ENCODE results near the gene MYO1E. TPM values are rescaled to one million over a fixed set of nuclear protein-coding genes. Genes with fewer than 3 reads are reported as not detected.
A peak's percentile ranks its signal among the peaks of the same experiment; 100 is the strongest.

Gene MYO1E
- total and polyA plus RNA-seq, 2 of the 4 experiments (the other 2 are of a cell fraction) = 13.4 to 37.3 TPM

DNA sequence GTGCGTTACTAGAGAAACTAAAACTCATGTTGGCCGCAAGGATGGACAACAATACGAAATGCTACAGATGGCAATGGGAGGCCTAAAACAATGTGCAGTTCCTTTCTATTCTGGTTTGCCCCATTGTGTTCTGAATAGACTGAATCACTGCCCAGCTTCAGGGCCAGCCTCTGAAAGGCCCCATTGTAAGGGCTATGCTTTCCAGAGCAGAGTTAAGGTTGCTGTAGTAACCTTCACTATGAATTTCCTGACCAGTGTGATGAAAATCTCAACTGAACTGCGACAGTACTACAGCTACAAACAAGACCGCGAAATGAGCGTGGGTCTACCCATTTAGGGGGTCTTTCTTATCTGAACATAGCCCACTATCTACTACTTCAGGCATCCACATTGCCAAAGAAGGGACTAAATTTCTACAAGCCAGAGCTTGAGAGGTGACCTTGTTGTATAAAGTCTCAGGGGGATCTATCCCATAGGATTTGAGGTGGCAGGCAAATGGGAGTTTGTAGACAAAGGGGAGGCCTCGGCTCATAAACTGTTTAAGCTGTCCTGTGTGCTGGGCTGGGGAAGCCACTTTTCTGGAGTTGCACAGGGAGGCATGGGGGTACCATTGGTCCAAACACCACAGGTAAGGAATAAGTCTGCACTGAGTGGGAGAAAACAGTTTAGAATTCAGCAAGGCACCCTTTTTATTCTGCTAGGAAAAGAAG is 80.1 kb downstream of the MYO1E start:
- H3K23ac ChIP-seq (ENCODE audit: low read depth, low read length) = no peak overlapping the region
- no peak overlapping the region for H3K27ac ChIP-seq (ENCODE audit: insufficient read depth, low read length)
- H2AFZ ChIP-seq (replicated peaks; ENCODE audit: low read length, poor library complexity) = no peak overlapping the region
- H4K91ac ChIP-seq (ENCODE audit: insufficient read depth, low read depth, low read length) = no peak overlapping the region
- ATAC-seq (ENCODE audit: low read depth) = no peak
- H3K56ac ChIP-seq (ENCODE audit: extremely low read depth, insufficient read depth, low read length) = no peak overlapping the region
- intact Hi-C loops (cut with micrococcal nuclease) (no loop called here), in situ Hi-C loops (cut with MboI; ENCODE audit: low sequenced_read_pairs) (no loop called here), dilution Hi-C loops (cut with HindIII; ENCODE audit: low sequenced_read_pairs, unreplicated experiment) (no loop called here)
- H3K79me1 ChIP-seq (ENCODE audit: low read depth in 1 of 2, low read length in 2 of 2) = peaks cover 26 to 65% of the 10 kb centered on the region in 2 experiments
- peaks cover 22% of the 10 kb centered on the region for H3K4me1 ChIP-seq (ENCODE audit: control insufficient read depth, insufficient read depth, low read length)
- no peak overlapping the region for H2BK20ac ChIP-seq (ENCODE audit: low read depth, low read length)
- H3K14ac ChIP-seq (replicated peaks; ENCODE audit: low read depth, low read length) = peak overlapping the region; percentile 7
- no peaks in the 10 kb centered on the region for H3K36me3 ChIP-seq (ENCODE audit: control insufficient read depth, insufficient read depth, low read length)
- H4K5ac ChIP-seq (ENCODE audit: low read depth, low read length) = no peak overlapping the region
- BruUV-seq (replicated peaks) = no TSS peak
- CTCF ChIA-PET = interaction anchor here (0.6 kb wide), 1 partner anchor 514 kb away, joined by 3 read pairs; no protein-coding TSS in a partner anchor
- H3K9me1 ChIP-seq (ENCODE audit: insufficient read depth, low read length) = peaks cover 21% of the 10 kb centered on the region
- H2AK9ac ChIP-seq (replicated peaks; ENCODE audit: low read depth, low read length, poor library complexity) = peak overlapping the region; percentile 6
- WGBS, 2 experiments (ENCODE audit: extremely low coverage in 2 of 2, insufficient read length in 1 of 2) = 100% methylated on average over 4 of the region's 8 CpGs; no CpG with 5 or more reads in 1 of the 2 experiments
- peak overlapping the region; percentile 6; the same call in 1 of the 2 replicates for H3K4ac ChIP-seq (ENCODE audit: low read depth, low read length)
- H3K4me3 ChIP-seq (ENCODE audit: insufficient read depth, low read depth, low read length) = no peak overlapping the region
- H3K9me3 ChIP-seq (ENCODE audit: control insufficient read depth, insufficient read depth, low read length) = no peaks in the 10 kb centered on the region
- no peaks in the 10 kb centered on the region for H3K27me3 ChIP-seq (ENCODE audit: control insufficient read depth, insufficient read depth, low read length)
- POLR2A ChIA-PET (ENCODE audit: unreplicated experiment) = no interaction called here
- 0 out of 2 replicates have a peak overlapping the region, but pooled peaks have one; percentile 46 for H2AK5ac ChIP-seq (ENCODE audit: low read depth, low read length)
- DNase-seq = peak; percentile 51
- H2BK15ac ChIP-seq (ENCODE audit: low read depth, low read length) = peak overlapping the region; percentile 50; the same call in 1 of the 3 replicates
- H3K18ac ChIP-seq (ENCODE audit: low read depth, low read length) = no peak overlapping the region
- peak overlapping the region; percentile 31; the same call in 1 of the 2 replicates for H2BK120ac ChIP-seq (ENCODE audit: low read depth, low read length)
- no peak overlapping the region for H2BK5ac ChIP-seq (ENCODE audit: low read depth, low read length, poor library complexity, severe bottlenecking)
- H4K20me1 ChIP-seq (ENCODE audit: insufficient read depth, low read length) = peaks cover 8% of the 10 kb centered on the region
- no peak overlapping the region for H3K9ac ChIP-seq (ENCODE audit: low read depth, low read length)
- H4K8ac ChIP-seq (ENCODE audit: low read depth in 2 of 2, low read length in 2 of 2) = peak overlapping the region in 1 of 2 experiments; percentile 12; a peak in 1 of 4 replicates
- no peak overlapping the region for H3K4me2 ChIP-seq (ENCODE audit: low read depth, low read length)
- TF ChIP-seq MAFK (IDR thresholded peaks at IDR 0.05; ENCODE audit: low read depth, low read length) (no peak), CHD1 (IDR thresholded peaks at IDR 0.05; ENCODE audit: low read depth, low read length) (no peak), RCOR1 (IDR thresholded peaks at IDR 0.05; ENCODE audit: insufficient replicate concordance, low read length) (no peak), MAZ (IDR thresholded peaks at IDR 0.05; ENCODE audit: borderline replicate concordance, low read depth, low read length) (no peak), NFE2L2 (IDR thresholded peaks at IDR 0.05; ENCODE audit: low read depth, low read length) (no peak), CTCF (conservative IDR thresholded peaks at IDR 0.05; ENCODE audit: low read depth, low read length) (no peak), BHLHE40 (IDR thresholded peaks at IDR 0.05; ENCODE audit: low read depth, low read length) (no peak), RAD21 (IDR thresholded peaks at IDR 0.05; ENCODE audit: low read length) (no peak), FOS (IDR thresholded peaks at IDR 0.05; ENCODE audit: low read depth, low read length) (no peak), MXI1 (IDR thresholded peaks at IDR 0.05; ENCODE audit: borderline replicate concordance, low read depth, low read length) (no peak), SMC3 (IDR thresholded peaks at IDR 0.05; ENCODE audit: low read depth, low read length) (no peak), USF2 (IDR thresholded peaks at IDR 0.05; ENCODE audit: low read depth, low read length) (no peak), RFX5 (IDR thresholded peaks at IDR 0.05; ENCODE audit: low read depth, low read length) (no peak), CEBPB (IDR thresholded peaks at IDR 0.05; ENCODE audit: low read depth, low read length) (no peak)

Measured in IMR-90 (cell line).